ENCODE data around the gene ZDBF2.
"Not testable (repeated sequence)": the region's sequence is repeated elsewhere in the genome, so short reads cannot be mapped to it uniquely, and the experiment has no call there.

The ZDBF2 gene

DNA sequence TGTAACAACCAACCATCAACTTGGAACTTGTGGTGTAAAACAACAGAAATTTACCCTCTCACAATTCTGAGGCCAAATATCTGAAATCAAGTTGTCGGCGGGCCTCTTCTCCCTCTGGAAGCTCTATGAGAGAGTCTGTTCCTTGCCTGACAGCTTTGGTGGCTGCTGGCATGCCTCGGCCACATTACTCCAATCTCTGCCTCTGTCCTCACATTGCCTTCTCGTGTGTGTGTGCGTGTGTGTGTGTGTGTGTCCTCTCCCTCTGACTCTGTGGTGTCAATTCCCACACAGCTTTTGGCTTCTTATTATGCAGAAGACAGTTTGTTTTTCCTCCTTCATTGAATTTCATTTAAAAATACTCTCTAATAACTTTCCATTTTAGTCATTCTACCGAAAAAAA, 50.4 kb downstream of the ZDBF2 start:
- no peaks in the 10 kb centered on the region for H3K4me1 Mint-ChIP-seq (ENCODE audit: low read depth)
- no peaks in the 10 kb centered on the region for H3K36me3 Mint-ChIP-seq (ENCODE audit: low read depth)
- H3K27me3 Mint-ChIP-seq (ENCODE audit: low read depth) = no peaks in the 10 kb centered on the region
- no peak overlapping the region for H3K4me3 Mint-ChIP-seq
- H3K27ac Mint-ChIP-seq = no peak overlapping the region
- no peaks in the 10 kb centered on the region for H3K9me3 Mint-ChIP-seq

DNA sequence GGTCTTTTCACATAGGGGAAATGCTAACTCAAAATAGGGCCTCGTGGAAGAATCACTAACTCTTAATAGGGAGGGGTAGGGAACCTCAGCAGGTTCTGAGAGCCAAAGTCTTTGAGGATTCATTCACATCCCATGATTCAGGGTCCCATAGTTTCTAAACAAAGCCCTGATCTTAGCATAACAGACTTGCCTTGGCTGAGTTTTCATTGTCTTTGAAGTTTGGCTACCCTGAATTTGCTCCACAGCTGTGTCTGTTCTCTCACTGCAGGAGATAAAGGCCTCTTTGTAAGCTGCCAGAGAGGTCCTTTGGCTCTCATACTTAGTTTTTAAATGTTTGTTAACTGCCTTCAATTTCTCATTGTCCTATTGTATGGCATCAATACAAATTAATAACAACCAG, 54.5 kb downstream of the ZDBF2 start:
- Mint-ChIP-seq H3K9me3 (no peaks in the 10 kb centered on the region), H3K36me3 (ENCODE audit: low read depth) (no peaks in the 10 kb centered on the region), H3K4me1 (ENCODE audit: low read depth) (no peaks in the 10 kb centered on the region), H3K27ac (no peak overlapping the region), H3K27me3 (ENCODE audit: low read depth) (no peaks in the 10 kb centered on the region), H3K4me3 (no peak overlapping the region)

DNA sequence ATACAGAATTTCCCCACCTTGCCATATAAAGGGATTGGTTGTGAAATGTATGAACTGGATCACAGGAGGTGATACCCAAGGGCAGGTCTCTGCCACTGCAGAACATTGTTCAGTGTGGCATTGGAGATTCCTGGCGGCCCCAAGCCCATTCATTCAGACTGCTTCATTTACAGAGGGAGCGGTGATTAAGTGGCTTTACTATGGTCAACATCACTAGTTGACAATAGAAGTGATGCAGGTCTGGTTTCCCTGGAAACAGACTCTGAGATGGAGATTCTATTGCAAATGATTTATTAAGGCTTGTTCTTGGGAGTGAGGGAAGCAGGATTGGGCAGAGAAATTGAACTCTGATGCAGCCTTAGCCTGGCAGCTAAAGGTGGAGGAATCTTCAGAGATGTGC, 62.4 kb downstream of the ZDBF2 start:
- H3K9me3 Mint-ChIP-seq = no peaks in the 10 kb centered on the region
- no peak overlapping the region for H3K27ac Mint-ChIP-seq
- H3K36me3 Mint-ChIP-seq (ENCODE audit: low read depth) = no peaks in the 10 kb centered on the region
- H3K4me1 Mint-ChIP-seq (ENCODE audit: low read depth) = no peaks in the 10 kb centered on the region
- no peak overlapping the region for H3K4me3 Mint-ChIP-seq
- peaks cover 3% of the 10 kb centered on the region for H3K27me3 Mint-ChIP-seq (ENCODE audit: low read depth)

DNA sequence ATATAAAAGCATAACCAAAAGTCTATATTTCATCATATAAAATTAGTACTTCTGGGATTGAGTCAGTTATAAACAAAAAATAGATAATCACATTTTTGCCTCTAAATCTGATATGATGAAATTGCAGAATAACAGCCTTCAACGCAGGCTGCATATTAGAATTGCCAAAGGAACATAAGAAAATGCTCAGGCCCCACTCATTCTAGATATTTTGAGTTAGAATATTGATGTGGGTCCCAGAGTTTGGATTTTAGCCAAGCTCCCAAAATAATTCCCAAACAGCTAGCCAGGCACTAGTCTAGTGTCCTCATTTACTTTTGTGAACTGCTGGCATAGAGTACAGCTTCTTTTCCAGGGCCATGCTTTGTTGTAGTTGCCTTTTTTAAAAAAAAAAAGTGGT, 63.5 kb downstream of the ZDBF2 start:
- Mint-ChIP-seq H3K27me3 (ENCODE audit: low read depth) (peaks cover 3% of the 10 kb centered on the region), H3K4me1 (ENCODE audit: low read depth) (no peaks in the 10 kb centered on the region), H3K9me3 (no peaks in the 10 kb centered on the region), H3K4me3 (no peak overlapping the region), H3K36me3 (ENCODE audit: low read depth) (no peaks in the 10 kb centered on the region), H3K27ac (no peak overlapping the region)

DNA sequence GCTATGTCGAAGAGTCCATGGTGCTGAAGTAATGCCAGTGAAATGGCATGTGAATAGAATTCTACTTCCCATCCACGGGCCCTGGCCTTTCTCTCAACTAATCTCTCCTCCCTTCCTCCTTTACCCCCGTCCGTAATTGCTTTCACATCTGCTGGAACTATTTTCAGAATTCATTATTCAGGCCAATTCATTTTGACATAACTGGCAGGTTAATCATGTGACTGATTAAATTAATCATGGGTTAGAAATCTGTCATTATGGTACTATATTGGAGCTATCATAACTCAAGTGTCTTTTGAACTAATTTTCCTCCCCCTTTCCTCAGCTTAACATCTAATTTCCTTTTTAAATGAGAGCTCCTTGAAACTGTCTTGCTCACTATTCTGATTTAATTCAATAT, 66.9 kb downstream of the ZDBF2 start:
- no peak overlapping the region for H3K4me3 Mint-ChIP-seq
- no peaks in the 10 kb centered on the region for H3K4me1 Mint-ChIP-seq (ENCODE audit: low read depth)
- no peak overlapping the region for H3K27ac Mint-ChIP-seq
- no peaks in the 10 kb centered on the region for H3K27me3 Mint-ChIP-seq (ENCODE audit: low read depth)
- H3K9me3 Mint-ChIP-seq = no peaks in the 10 kb centered on the region
- H3K36me3 Mint-ChIP-seq (ENCODE audit: low read depth) = no peaks in the 10 kb centered on the region

DNA sequence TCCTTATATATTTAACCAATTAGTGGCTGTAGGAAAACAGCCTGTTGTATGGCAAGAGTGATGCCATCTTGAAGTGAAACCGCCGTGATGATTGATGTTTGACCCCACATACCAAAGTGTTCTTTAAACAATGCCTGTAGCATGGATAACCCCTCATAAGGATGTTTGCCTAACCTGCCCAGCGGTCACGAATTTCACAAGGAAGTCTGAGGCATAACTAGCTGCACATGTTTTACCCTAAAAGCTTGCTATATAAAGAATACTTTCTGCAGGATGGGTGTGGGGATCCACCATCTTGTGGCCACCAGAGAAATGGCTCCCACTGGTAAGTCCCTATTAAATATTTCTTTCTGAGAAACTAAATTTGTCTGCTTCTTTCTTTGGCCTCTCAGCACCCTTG, 68.7 kb downstream of the ZDBF2 start:
- no peak overlapping the region for H3K27ac Mint-ChIP-seq
- H3K4me3 Mint-ChIP-seq = no peak overlapping the region
- H3K27me3 Mint-ChIP-seq (ENCODE audit: low read depth) = no peaks in the 10 kb centered on the region

DNA sequence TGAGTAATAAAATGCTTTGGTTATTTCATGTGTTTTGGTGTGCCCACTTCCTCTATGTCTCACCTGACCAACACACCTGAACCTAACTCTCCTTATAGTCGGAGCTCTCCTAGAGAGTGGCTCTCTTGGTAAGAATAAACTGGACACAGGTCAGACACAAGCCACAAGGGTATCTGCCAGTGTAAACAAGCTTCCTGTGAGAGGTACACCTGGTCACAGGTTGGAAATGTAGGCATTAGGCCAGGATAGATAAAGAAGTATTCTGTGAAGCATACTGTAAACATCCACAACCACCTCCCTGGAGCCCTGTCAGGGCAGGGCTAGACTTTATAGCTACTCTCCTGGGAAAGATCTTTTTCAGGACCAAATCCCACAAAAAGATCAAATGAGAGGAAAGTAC, 69.4 kb downstream of the ZDBF2 start:
- Mint-ChIP-seq H3K27ac (no peak overlapping the region), H3K4me3 (no peak overlapping the region), H3K36me3 (ENCODE audit: low read depth) (no peaks in the 10 kb centered on the region), H3K9me3 (no peaks in the 10 kb centered on the region), H3K27me3 (ENCODE audit: low read depth) (no peaks in the 10 kb centered on the region), H3K4me1 (ENCODE audit: low read depth) (no peaks in the 10 kb centered on the region)

More for the DNA sequence above, 68.7 kb downstream of the ZDBF2 start:
- no peaks in the 10 kb centered on the region for H3K36me3 Mint-ChIP-seq (ENCODE audit: low read depth)
- no peaks in the 10 kb centered on the region for H3K9me3 Mint-ChIP-seq
- H3K4me1 Mint-ChIP-seq (ENCODE audit: low read depth) = no peaks in the 10 kb centered on the region

DNA sequence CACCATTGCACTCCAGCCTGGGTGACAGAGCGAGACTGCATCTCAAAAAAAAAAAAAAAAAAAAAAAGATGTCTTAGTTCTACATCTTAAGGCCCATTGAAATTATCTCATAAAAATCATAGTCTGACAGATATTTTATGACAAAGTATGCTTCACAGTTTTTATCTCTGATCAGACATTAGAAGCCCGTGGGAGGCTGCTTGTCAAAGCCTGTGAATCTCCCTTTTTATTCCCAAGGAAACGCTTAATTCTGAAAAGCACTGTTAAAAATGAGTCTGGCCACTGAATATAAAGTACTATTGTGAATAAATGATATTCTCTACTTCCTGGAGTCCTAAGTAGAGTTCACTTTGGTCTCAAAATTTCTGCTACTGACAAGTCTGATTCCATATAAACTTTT, 71.1 kb downstream of the ZDBF2 start:
- H3K9me3 Mint-ChIP-seq = no peaks in the 10 kb centered on the region
- H3K36me3 Mint-ChIP-seq (ENCODE audit: low read depth) = no peaks in the 10 kb centered on the region
- no peak overlapping the region for H3K4me3 Mint-ChIP-seq
- H3K27ac Mint-ChIP-seq = no peak overlapping the region
- H3K4me1 Mint-ChIP-seq (ENCODE audit: low read depth) = no peaks in the 10 kb centered on the region
- H3K27me3 Mint-ChIP-seq (ENCODE audit: low read depth) = no peaks in the 10 kb centered on the region

DNA sequence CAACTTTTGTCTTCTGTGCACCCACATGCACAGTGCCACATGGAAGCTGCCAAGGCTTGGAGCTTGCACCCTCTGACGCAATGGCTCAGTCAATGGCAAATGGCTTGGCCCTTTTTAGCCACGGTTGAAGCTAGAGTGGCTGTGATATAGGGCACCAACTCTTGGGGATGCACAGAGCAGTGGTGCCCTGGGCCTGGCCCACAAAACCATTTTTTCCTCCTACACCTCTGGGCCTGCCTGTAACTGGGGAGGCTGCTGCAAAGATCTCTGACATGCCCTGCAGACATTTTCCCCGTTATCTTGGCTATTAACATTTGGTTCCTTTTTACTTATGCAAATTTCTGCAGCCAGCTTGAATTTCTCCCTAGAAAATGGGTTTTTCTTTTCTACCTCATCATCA, 74.9 kb downstream of the ZDBF2 start:
- Mint-ChIP-seq H3K36me3 (ENCODE audit: low read depth) (no peaks in the 10 kb centered on the region), H3K9me3 (no peaks in the 10 kb centered on the region), H3K4me1 (ENCODE audit: low read depth) (peaks cover 2% of the 10 kb centered on the region), H3K27ac (no peak overlapping the region), H3K4me3 (no peak overlapping the region), H3K27me3 (ENCODE audit: low read depth) (no peaks in the 10 kb centered on the region)

DNA sequence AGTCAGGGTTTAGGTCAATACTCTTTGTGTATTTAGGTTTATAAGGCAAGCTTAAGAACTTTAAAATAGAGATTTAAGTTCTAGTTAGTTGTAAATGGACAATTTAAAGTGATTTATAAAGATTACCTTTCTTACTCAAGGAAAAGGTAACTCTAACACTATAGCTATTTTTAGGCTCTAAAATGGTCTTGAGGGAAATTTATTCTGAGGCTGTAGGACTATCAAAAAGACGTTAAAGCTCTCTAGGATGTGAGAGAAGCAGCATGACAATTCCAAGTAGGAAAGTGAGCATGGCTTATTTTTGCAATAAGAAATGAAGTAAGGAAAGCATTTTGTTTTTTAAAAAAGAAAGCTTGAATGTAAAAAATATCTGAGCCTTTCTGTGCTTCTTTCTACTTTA, 78.1 kb downstream of the ZDBF2 start:
- Mint-ChIP-seq H3K27me3 (ENCODE audit: low read depth) (no peaks in the 10 kb centered on the region), H3K4me3 (no peak overlapping the region), H3K4me1 (ENCODE audit: low read depth) (peaks cover 2% of the 10 kb centered on the region), H3K9me3 (no peaks in the 10 kb centered on the region), H3K27ac (no peak overlapping the region), H3K36me3 (ENCODE audit: low read depth) (no peaks in the 10 kb centered on the region)

DNA sequence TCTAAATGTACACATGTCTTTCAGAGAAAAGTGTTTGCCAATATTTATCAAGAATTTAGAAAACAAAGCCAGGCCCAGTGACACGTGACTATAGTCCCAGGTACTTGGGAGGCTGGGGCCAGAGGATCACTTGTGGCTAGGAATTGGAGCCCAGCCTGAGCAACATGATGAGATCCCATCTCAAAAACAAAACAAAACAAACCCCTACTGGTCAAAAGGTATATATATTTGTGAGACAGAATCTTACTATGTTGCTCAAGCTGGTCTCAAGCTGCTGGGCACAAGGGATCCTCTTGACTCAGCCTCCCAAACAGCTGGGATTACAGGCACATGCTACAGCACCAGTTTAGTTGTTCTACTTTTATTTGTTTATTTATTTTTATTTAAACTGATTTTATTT, 79.2 kb downstream of the ZDBF2 start:
- Mint-ChIP-seq H3K27ac (no peak overlapping the region), H3K27me3 (ENCODE audit: low read depth) (no peaks in the 10 kb centered on the region)

DNA sequence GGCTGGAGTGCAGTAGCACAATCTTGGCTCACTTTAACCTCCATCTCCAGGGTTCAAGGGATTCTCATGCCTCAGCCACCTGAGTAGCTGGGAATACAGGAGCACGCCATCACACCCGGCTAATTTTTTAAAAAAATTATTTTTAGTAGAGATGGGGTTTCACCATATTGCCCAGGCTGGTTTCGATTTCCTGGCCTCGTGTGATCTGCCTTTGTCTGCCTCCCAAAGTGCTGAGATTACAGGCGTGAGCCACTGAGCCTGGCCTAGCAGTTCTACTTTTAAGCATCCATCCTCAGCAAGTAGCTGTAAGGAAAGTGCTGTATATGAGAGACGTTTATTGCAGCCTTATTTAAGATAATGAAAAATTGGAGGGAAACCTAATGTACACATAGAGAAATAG, 79.7 kb downstream of the ZDBF2 start:
- Mint-ChIP-seq H3K27ac (no peak overlapping the region), H3K36me3 (ENCODE audit: low read depth) (no peaks in the 10 kb centered on the region), H3K4me1 (ENCODE audit: low read depth) (peaks cover 2% of the 10 kb centered on the region), H3K4me3 (no peak overlapping the region), H3K27me3 (ENCODE audit: low read depth) (no peaks in the 10 kb centered on the region), H3K9me3 (peaks cover 5% of the 10 kb centered on the region)

More for the DNA sequence above, 79.2 kb downstream of the ZDBF2 start:
- Mint-ChIP-seq H3K4me1 (ENCODE audit: low read depth) (peaks cover 2% of the 10 kb centered on the region), H3K9me3 (peaks cover 5% of the 10 kb centered on the region), H3K4me3 (no peak overlapping the region), H3K36me3 (ENCODE audit: low read depth) (no peaks in the 10 kb centered on the region)

DNA sequence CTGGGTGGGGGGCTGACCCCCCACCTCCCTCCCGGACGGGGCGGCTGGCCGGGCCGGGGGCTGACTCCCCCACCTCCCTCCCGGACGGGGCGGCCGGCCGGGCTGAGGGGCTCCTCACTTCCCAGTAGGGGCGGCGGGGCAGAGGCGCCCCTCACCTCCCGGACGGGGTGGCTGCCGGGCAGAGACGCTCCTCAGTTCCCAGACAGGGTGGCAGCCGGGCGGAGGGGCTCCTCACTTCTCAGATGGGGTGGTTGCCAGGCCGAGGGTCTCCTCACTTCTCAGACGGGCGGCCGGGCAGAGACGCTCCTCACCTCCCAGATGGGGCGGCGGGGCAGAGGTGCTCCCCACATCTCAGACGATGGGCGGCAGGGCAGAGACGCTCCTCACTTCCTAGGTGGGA, 82.4 kb downstream of the ZDBF2 start:
- not testable (repeated sequence) for H3K4me1 Mint-ChIP-seq (ENCODE audit: low read depth); H3K9me3 Mint-ChIP-seq; H3K27ac Mint-ChIP-seq; H3K36me3 Mint-ChIP-seq (ENCODE audit: low read depth); H3K4me3 Mint-ChIP-seq; H3K27me3 Mint-ChIP-seq (ENCODE audit: low read depth)

DNA sequence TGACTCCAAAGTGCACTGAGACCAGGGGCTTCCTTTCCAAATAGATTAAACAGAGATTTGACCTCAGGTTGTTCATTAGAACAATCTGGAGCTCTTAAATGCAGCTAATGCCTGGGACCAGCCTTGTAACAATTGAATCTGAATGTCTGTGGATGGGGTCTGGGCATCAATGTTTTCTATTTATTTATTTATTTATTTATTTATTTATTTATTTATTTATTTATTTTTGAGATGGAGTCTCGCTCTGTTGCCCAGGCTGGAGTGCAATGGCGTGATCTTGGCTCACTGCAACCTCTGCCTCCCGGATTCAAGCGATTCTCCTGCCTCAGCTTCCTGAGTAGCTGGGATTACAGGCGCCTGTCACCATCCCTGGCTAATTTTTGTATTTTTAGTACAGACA, 86.4 kb downstream of the ZDBF2 start:
- not testable (repeated sequence) for H3K4me1 Mint-ChIP-seq (ENCODE audit: low read depth)

DNA sequence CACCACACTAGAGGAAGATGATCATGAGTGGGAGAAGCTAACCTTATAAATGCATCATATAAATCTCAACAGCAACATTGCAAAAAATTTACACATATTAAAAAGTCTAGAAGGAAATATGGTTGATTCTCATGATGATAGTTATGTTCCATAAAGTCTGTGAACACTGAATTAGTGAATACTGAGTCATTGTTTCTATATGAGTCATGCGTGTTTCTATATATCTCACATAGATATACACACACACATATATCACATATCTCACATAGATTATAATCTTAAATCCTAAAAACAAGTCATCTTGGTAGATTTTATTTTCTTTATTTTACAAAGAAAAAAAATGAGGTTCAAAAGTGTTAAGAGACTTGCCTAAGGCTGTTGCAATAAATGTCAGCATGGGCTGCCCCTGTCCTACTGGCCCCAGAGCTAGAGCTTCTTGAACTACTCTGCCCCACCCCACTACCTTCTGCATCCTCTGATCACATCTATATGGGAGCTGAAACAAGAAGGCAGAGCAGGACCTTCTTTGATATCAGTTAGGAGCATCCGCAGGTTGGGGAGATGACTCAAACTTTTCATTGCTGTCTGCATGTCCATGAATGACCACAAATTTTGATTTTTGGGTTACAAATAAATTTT, 87.1 kb downstream of the ZDBF2 start:
- Mint-ChIP-seq H3K27ac (no peak overlapping the region), H3K4me3 (no peak overlapping the region), H3K36me3 (ENCODE audit: low read depth) (no peaks in the 10 kb centered on the region), H3K27me3 (ENCODE audit: low read depth) (no peaks in the 10 kb centered on the region), H3K9me3 (peaks cover 5% of the 10 kb centered on the region), H3K4me1 (ENCODE audit: low read depth) (no peaks in the 10 kb centered on the region)

More for the DNA sequence above, 86.4 kb downstream of the ZDBF2 start:
- H3K27ac Mint-ChIP-seq; H3K27me3 Mint-ChIP-seq (ENCODE audit: low read depth); H3K9me3 Mint-ChIP-seq; H3K36me3 Mint-ChIP-seq (ENCODE audit: low read depth); H3K4me3 Mint-ChIP-seq: not testable (repeated sequence)

Data from T-helper 1 cell treated with Interleukin-12 subunit alpha and Interleukin-12 subunit beta and Interleukin-4 antibody, amounts not matched to agents 30 μg/mL and 1 μg/mL, for 36 hours (primary cell).